HepG2 (cell line): ENCODE results near the gene AZI2. TPM values are rescaled to one million over a fixed set of nuclear protein-coding genes. Genes with fewer than 3 reads are reported as not detected.

Source experiments
- ATAC-seq: fragments of 200-7000 bp; cut with Tn5 transposase; 3 replicates; pipeline ENCODE4 v1.9.1; 2020; ENCODE audit warnings: mild to moderate bottlenecking, moderate library complexity
- BruUV-seq: library from RNA; stranded (reverse); fragments of 400-500 nt; replicated peaks from 2 replicates; lab custom pipeline; 2021; lab: Mats Ljungman, UMichigan
- CTCF ChIA-PET: fragments of 300-600 bp; formaldehyde crosslinking; extraction: SDS; loops from one replicate; lab custom pipeline; 2021; ENCODE audit warnings: low total read pairs, inconsistent platforms, low intra/inter-chr PET ratio; lab: Yijun Ruan, JAX
- POLR2A ChIA-PET: fragments of 350-600 bp; sonication (Branson Sonifier 250); formaldehyde crosslinking; loops from one replicate; lab custom pipeline; 2020; ENCODE audit warnings: antibody characterized with exemption, inconsistent platforms; lab: Yijun Ruan, JAX
- DNase-seq: peaks from one replicate; pipeline ENCODE4 v3.0.0-alpha.2; 2015; ENCODE audit warnings: low spot score
- FAIRE-seq: peaks from 3 replicates; lab custom pipeline; 2011; peaks lifted over from hg19 to GRCh38; lab: Jason Lieb, UNC
- H2AFZ ChIP-seq: one replicate; pipeline ENCODE4 v1.6.1; 2011; ENCODE audit warnings: low read length, inconsistent platforms
- H3K27ac ChIP-seq: fragments of 300-600 bp; 3 replicates; pipeline ENCODE4 v1.8.0; 2011; ENCODE audit warnings: mixed run types, mild to moderate bottlenecking, mixed read lengths, low read length, inconsistent platforms; ENCODE audit not compliant: insufficient read depth; ENCODE audit errors: extremely low read length
- H3K27me3 ChIP-seq, 2 experiments: fragments of 200-600 bp in 1 of 2; 2 replicates in 1 of 2; 3 replicates in 1 of 2; pipeline versions ENCODE4 v1.6.0 to v1.8.0; 2011; ENCODE audit warnings: low read length in 2 of 2, mild to moderate bottlenecking in 2 of 2, moderate library complexity in 2 of 2, inconsistent platforms in 1 of 2; ENCODE audit not compliant: insufficient read depth in 2 of 2, control insufficient read depth in 1 of 2
- H3K36me3 ChIP-seq, 2 experiments: fragments of 200-600 bp in 1 of 2; replicated peaks in 1 of 2; 2 replicates in 1 of 2; 3 replicates in 1 of 2; pipeline versions ENCODE4 v1.5.1 to v1.8.0; 2011; ENCODE audit warnings: low read length in 2 of 2, inconsistent platforms in 1 of 2; ENCODE audit not compliant: insufficient read depth in 2 of 2, control insufficient read depth in 1 of 2
- H3K4me1 ChIP-seq: 2 replicates; pipeline ENCODE4 v1.5.1; 2012; ENCODE audit warnings: low read length, inconsistent platforms; ENCODE audit not compliant: insufficient read depth
- H3K4me2 ChIP-seq: 2 replicates; pipeline ENCODE4 v1.6.0; 2011; ENCODE audit warnings: low read depth, low read length, inconsistent platforms
- H3K4me3 ChIP-seq, 3 experiments: fragments of 200-600 bp in 1 of 3; sonication (generic), shearing (Covaris generic) in 1 of 3; replicated peaks in 1 of 3; 2 replicates each; pipeline ENCODE4 v1.5.1; 2011 to 2016; ENCODE audit warnings: low read length in 3 of 3, inconsistent platforms in 2 of 3, low read depth in 2 of 3, mild to moderate bottlenecking in 2 of 3, control low read depth in 1 of 3, mixed read lengths in 1 of 3; ENCODE audit not compliant: insufficient read depth in 1 of 3
- H3K79me2 ChIP-seq: one replicate; pipeline ENCODE4 v1.6.1; 2011; ENCODE audit warnings: low read length, inconsistent platforms; ENCODE audit not compliant: insufficient read depth
- H3K9ac ChIP-seq: 2 replicates; pipeline ENCODE4 v1.6.0; 2011; ENCODE audit warnings: mild to moderate bottlenecking, low read depth, low read length, inconsistent platforms; ENCODE audit not compliant: insufficient read depth
- H3K9me3 ChIP-seq: 2 replicates; pipeline ENCODE4 v1.5.1; 2012; ENCODE audit warnings: mild to moderate bottlenecking, low read length
- H4K20me1 ChIP-seq: 2 replicates; pipeline ENCODE4 v1.6.0; 2011; ENCODE audit warnings: inconsistent platforms, mild to moderate bottlenecking, low read length, moderate library complexity; ENCODE audit not compliant: insufficient read depth
- ATM ChIP-seq: fragments of 450-650 bp; IDR thresholded peaks from 2 replicates; pipeline ENCODE4 v1.7.1; 2017; ENCODE audit warnings: mild to moderate bottlenecking, borderline replicate concordance
- EEA1 ChIP-seq: sonication (generic); formaldehyde crosslinking; IDR thresholded peaks from 2 replicates; pipeline ENCODE4 v1.5.1; 2020; ENCODE audit warnings: mild to moderate bottlenecking, missing genetic modification reagents, borderline replicate concordance
- ELF3 ChIP-seq: IDR thresholded peaks from 2 replicates; pipeline ENCODE4 v1.6.1; 2016; ENCODE audit warnings: missing genetic modification reagents, missing compliant biosample characterization
- EP300 ChIP-seq, 3 experiments: sonication (generic) in 1 of 3; formaldehyde crosslinking in 1 of 3; IDR thresholded peaks; 2 replicates each; pipeline versions ENCODE4 v1.5.1 to v1.6.1; 2011 to 2020; ENCODE audit warnings: low read depth in 2 of 3, low read length in 2 of 3, borderline replicate concordance in 1 of 3, improper control_type of control experiment in 1 of 3, mild to moderate bottlenecking in 1 of 3, missing genetic modification reagents in 1 of 3, moderate library complexity in 1 of 3
- EZH2 ChIP-seq: conservative IDR thresholded peaks from 2 replicates; pipeline ENCODE4 v1.6.1; 2012; ENCODE audit warnings: mild to moderate bottlenecking, low read depth, low read length, moderate library complexity
- HDAC6 ChIP-seq: fragments of 200-600 bp; sonication (generic); IDR thresholded peaks from 2 replicates; pipeline ENCODE4 v1.7.0; 2017; ENCODE audit warnings: mild to moderate bottlenecking, antibody characterized with exemption, low read length, low read depth
- HMGA1 ChIP-seq: sonication (generic); formaldehyde crosslinking; conservative IDR thresholded peaks from 2 replicates; pipeline ENCODE4 v1.4.0; 2020; ENCODE audit warnings: missing genetic modification reagents
- MTF2 ChIP-seq: sonication (generic); formaldehyde crosslinking; IDR thresholded peaks from 2 replicates; pipeline ENCODE4 v1.5.0; 2020; ENCODE audit warnings: missing genetic modification reagents, borderline replicate concordance
- NFYC ChIP-seq: IDR thresholded peaks from 2 replicates; pipeline ENCODE4 v1.6.1; 2016; ENCODE audit warnings: missing genetic modification reagents, missing compliant biosample characterization
- NKX3-1 ChIP-seq: sonication (generic); formaldehyde crosslinking; IDR thresholded peaks from 2 replicates; pipeline ENCODE4 v1.5.0; 2020; ENCODE audit warnings: missing genetic modification reagents
- SIX4 ChIP-seq: sonication (generic); formaldehyde crosslinking; IDR thresholded peaks from 2 replicates; pipeline ENCODE4 v1.4.0; 2020; ENCODE audit warnings: missing genetic modification reagents
- ZKSCAN5 ChIP-seq: sonication (generic); formaldehyde crosslinking; IDR thresholded peaks from 2 replicates; pipeline ENCODE4 v1.5.1; 2020; ENCODE audit warnings: mild to moderate bottlenecking, missing genetic modification reagents
- ZNF263 ChIP-seq: sonication (generic); formaldehyde crosslinking; IDR thresholded peaks from 2 replicates; pipeline ENCODE4 v1.4.0; 2020; ENCODE audit warnings: missing genetic modification reagents
- ZNF510 ChIP-seq: sonication (generic); formaldehyde crosslinking; IDR thresholded peaks from 2 replicates; pipeline ENCODE4 v1.4.0; 2020; ENCODE audit warnings: low read depth, mild to moderate bottlenecking, missing genetic modification reagents
- WGBS: methylation state at CpG from one replicate; pipeline ENCODE4 v1.1.6; 2017; ENCODE audit warnings: low lambda C conversion rate; 5-methylcytosine and 5-hydroxymethylcytosine counted together
- in situ Hi-C: cut with HindIII; loops from 2 replicates; pipeline ENCODE4 v1.10.0; 2017; ENCODE audit warnings: low pct_unique_long_range_greater_than_20kb; ENCODE audit not compliant: extremely low pct_ligation_motif_present
- intact Hi-C: fragments of 100-400 bp; cut with micrococcal nuclease; formaldehyde crosslinking; loops from one replicate; pipeline ENCODE4 v1.10.0; 2022; ENCODE audit not compliant: unreplicated experiment
- polyA plus RNA-seq, 8 experiments: library from polyadenylated mRNA; depleted of rRNA in 3 of 8; stranded (reverse) in 7 of 8; unstranded in 1 of 8; fragments of >200 nt; fragmentation: Illumina TruSeq in 4 of 8; extraction: Trizol in 4 of 8; gene quantifications; 2 replicates each; pipeline versions ENCODE4 v1.2.1 to v1.2.3, GENCODE V29; 2011 to 2016; ENCODE audit warnings: low read depth in 4 of 8, missing spikeins in 1 of 8, mixed read lengths in 1 of 8; ENCODE audit not compliant: insufficient read depth in 1 of 8
- total RNA-seq, 5 experiments: library from RNA; depleted of rRNA; stranded (reverse); fragments of >200 nt; fragmentation: Illumina TruSeq; extraction: Trizol; gene quantifications; 2 replicates each; pipeline ENCODE4 v1.2.3, GENCODE V29; 2016; ENCODE audit warnings: low read depth in 1 of 5
- TF ChIP-seq, protein P1 (sequence below): sonication (generic); formaldehyde crosslinking; IDR thresholded peaks from 2 replicates; pipeline ENCODE4 v1.4.0; 2020; ENCODE audit warnings: missing genetic modification reagents
- TF ChIP-seq, protein P2 (sequence below): fragments of 450-650 bp; IDR thresholded peaks from 2 replicates; pipeline ENCODE4 v1.6.1; 2017; ENCODE audit warnings: mild to moderate bottlenecking

Gene AZI2
- total and polyA plus RNA-seq, 2 of the 13 experiments (the other 11 are each of a cell fraction or from before 2014, with no cell fraction given), result 43.7 to 49.8 TPM

DNA sequence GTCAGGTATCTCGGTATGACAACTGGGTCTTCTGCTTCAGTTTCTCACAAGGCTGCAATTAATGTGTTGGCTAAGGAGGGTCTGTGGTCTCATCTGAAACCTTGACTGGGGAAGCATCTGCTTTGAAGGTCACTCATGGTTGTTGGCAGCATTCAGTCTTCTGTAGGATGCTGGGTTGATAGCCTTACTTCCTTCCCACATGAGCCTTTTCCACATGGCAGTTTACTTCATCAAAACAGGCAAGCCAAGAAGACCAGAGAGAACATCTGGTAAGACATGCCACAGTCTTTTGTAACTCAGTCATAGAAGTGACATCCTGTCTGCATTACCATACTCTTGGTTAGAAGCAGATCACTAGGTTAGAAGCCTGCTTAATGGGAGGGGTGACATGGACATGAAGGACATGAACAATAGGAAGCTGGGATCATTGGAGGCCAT is 57.7 kb downstream of the AZI2 start:
- H3K4me3 ChIP-seq, result no peak overlapping the region
- intact Hi-C loops, result no loop called here
- peaks cover 3% of the 10 kb centered on the region for H3K79me2 ChIP-seq
- no peak overlapping the region for H3K4me2 ChIP-seq
- WGBS, result 100% methylated on average over 1 of the region's 1 CpG
- no peaks in the 10 kb centered on the region for H3K27me3 ChIP-seq
- H2AFZ ChIP-seq, result no peak overlapping the region
- no TSS peak for BruUV-seq
- in situ Hi-C loops, result no loop called here
- H3K27ac ChIP-seq, result no peak overlapping the region
- no peak for FAIRE-seq
- TF ChIP-seq EP300 (IDR thresholded peaks at IDR 0.05; ENCODE audit: low read depth in 2 of 2, low read length in 2 of 2) (no peak), EP300 (CRISPR knock-in tag; IDR thresholded peaks at IDR 0.05; ENCODE audit: borderline replicate concordance) (no peak), ZNF263 (no peak)
- TF ChIP-seq, protein P1, sequence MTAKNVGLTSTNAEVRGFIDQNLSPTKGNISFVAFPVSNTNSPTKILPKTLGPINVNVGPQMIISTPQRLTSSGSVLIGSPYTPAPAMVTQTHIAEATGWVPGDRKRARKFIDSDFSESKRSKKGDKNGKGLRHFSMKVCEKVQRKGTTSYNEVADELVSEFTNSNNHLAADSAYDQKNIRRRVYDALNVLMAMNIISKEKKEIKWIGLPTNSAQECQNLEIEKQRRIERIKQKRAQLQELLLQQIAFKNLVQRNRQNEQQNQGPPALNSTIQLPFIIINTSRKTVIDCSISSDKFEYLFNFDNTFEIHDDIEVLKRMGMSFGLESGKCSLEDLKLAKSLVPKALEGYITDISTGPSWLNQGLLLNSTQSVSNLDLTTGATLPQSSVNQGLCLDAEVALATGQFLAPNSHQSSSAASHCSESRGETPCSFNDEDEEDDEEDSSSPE (CRISPR knock-in tag), result no peak
- TF ChIP-seq, all 625 proteins: peak for 0
- ATAC-seq, result no peak
- H3K9me3 ChIP-seq, result no peaks in the 10 kb centered on the region
- H4K20me1 ChIP-seq, result no peaks in the 10 kb centered on the region
- POLR2A ChIA-PET, result no interaction called here
- CTCF ChIA-PET, result no interaction called here
- no peak for DNase-seq
- no peak overlapping the region for H3K9ac ChIP-seq
- H3K4me1 ChIP-seq, result no peaks in the 10 kb centered on the region
- peaks cover 0 to 7% of the 10 kb centered on the region in 2 experiments; a peak in 2 of 5 replicates for H3K36me3 ChIP-seq

DNA sequence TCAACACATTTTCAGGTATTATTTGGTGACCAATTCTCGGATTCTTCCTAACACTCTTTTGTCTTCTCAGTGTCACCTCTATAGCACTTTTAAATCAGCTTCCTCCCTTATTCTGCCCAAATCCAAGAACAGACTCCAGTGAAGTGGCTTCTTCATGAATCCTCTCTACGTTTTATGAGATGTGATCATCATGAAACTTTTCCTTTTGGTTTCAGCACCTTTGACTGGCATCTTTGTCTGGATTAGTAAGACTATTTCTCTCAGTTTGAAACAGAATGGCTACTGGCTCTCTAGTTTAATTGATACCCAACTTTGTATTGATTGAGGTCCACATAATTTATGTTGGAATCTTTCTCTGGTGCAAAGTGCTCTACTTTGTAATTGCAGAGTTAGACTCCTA is 61.6 kb downstream of the AZI2 start:
- intact Hi-C loops, result loop anchor here (5.0 kb wide), 1 partner anchor 575 kb away; no protein-coding TSS in a partner anchor
- no peak for TF ChIP-seq ZNF510
- TF ChIP-seq NKX3-1 (CRISPR knock-in tag), result no peak
- TF ChIP-seq ATM, result no peak
- no peak for TF ChIP-seq EZH2
- TF ChIP-seq ZKSCAN5 (CRISPR knock-in tag), result no peak
- TF ChIP-seq HDAC6, result no peak
- no peak for TF ChIP-seq HMGA1
- no peak for TF ChIP-seq SIX4 (CRISPR knock-in tag)
- no peak for TF ChIP-seq NFYC (CRISPR knock-in tag)
- TF ChIP-seq MTF2 (CRISPR knock-in tag), result no peak
- TF ChIP-seq EEA1 (CRISPR knock-in tag), result no peak
- no peak for TF ChIP-seq ELF3
- TF ChIP-seq, protein P2, sequence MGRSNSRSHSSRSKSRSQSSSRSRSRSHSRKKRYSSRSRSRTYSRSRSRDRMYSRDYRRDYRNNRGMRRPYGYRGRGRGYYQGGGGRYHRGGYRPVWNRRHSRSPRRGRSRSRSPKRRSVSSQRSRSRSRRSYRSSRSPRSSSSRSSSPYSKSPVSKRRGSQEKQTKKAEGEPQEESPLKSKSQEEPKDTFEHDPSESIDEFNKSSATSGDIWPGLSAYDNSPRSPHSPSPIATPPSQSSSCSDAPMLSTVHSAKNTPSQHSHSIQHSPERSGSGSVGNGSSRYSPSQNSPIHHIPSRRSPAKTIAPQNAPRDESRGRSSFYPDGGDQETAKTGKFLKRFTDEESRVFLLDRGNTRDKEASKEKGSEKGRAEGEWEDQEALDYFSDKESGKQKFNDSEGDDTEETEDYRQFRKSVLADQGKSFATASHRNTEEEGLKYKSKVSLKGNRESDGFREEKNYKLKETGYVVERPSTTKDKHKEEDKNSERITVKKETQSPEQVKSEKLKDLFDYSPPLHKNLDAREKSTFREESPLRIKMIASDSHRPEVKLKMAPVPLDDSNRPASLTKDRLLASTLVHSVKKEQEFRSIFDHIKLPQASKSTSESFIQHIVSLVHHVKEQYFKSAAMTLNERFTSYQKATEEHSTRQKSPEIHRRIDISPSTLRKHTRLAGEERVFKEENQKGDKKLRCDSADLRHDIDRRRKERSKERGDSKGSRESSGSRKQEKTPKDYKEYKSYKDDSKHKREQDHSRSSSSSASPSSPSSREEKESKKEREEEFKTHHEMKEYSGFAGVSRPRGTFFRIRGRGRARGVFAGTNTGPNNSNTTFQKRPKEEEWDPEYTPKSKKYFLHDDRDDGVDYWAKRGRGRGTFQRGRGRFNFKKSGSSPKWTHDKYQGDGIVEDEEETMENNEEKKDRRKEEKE, result no peak

More for the DNA sequence above, 61.6 kb downstream of the AZI2 start:
- BruUV-seq, result no TSS peak
- Histone ChIP-seq H3K79me2 (peaks cover 3% of the 10 kb centered on the region), H3K9me3 (no peaks in the 10 kb centered on the region), H2AFZ (no peak overlapping the region), H4K20me1 (no peaks in the 10 kb centered on the region), H3K4me3 (no peak overlapping the region), H3K27me3 (no peaks in the 10 kb centered on the region; a peak in 1 of 5 replicates), H3K9ac (no peak overlapping the region), H3K4me1 (no peaks in the 10 kb centered on the region), H3K4me2 (no peak overlapping the region), H3K27ac (no peak overlapping the region), H3K36me3 (peaks cover 0 to 4% of the 10 kb centered on the region in 2 experiments; a peak in 2 of 5 replicates)
- ATAC-seq (no peak), FAIRE-seq (no peak), DNase-seq (no peak)
- CTCF ChIA-PET, result interaction anchor here (1.7 kb wide), 1 partner anchor 575 kb away, joined by 4 read pairs; no protein-coding TSS in a partner anchor
- POLR2A ChIA-PET, result no interaction called here
- in situ Hi-C loops, result no loop called here
- 89% methylated on average over 2 of the region's 2 CpGs for WGBS
